Tibial artery (tissue), 4 donors: ENCODE results near the gene CENPB.

ENCODE experiments used
- DNase-seq, 2 donors: peaks; one replicate each; pipeline ENCODE4 v3.0.0-alpha.2; 2019
- H3K27ac ChIP-seq, 2 donors: fragments of 200-600 bp; sonication (generic) in 1 of 2; 1 replicate in 1 of 2; 2 replicates in 1 of 2; pipeline ENCODE4 v1.5.1; 2018 to 2019; ENCODE audit warnings: mild to moderate bottlenecking in 1 of 2
- H3K27me3 ChIP-seq, 2 donors: fragments of 200-600 bp; sonication (generic) in 1 of 2; one replicate each; pipeline versions ENCODE4 v1.5.1 to v1.6.0; 2016 to 2019
- H3K36me3 ChIP-seq, 3 donors: fragments of 200-600 bp; sonication (generic) in 2 of 3; one replicate each; pipeline ENCODE4 v1.5.1; 2016 to 2019; ENCODE audit warnings: mild to moderate bottlenecking in 2 of 3
- H3K4me1 ChIP-seq, 4 donors: fragments of 200-600 bp; sonication (generic) in 2 of 4; 1 replicate in 3 of 4; 2 replicates in 1 of 4; pipeline ENCODE4 v1.5.1; 2016 to 2019
- H3K4me3 ChIP-seq, 2 donors: fragments of 200-600 bp; sonication (generic) in 1 of 2; 1 replicate in 1 of 2; 2 replicates in 1 of 2; pipeline ENCODE4 v1.5.1; 2018 to 2019; ENCODE audit warnings: mild to moderate bottlenecking in 2 of 2
- H3K9me3 ChIP-seq, 3 donors: fragments of 200-600 bp; sonication (generic) in 1 of 3; one replicate each; pipeline ENCODE4 v1.5.1; 2016 to 2019
- intact Hi-C: fragments of 100-400 bp; cut with DNase I; formaldehyde crosslinking; loops from one replicate; pipeline ENCODE4 v1.15.0; 2023; ENCODE audit warnings: low total_unique reads
- TF ChIP-seq, protein P1 (sequence below), 2 experiments: fragments of 200-600 bp in 1 of 2; fragments of 450-650 bp in 1 of 2; IDR thresholded peaks; one replicate each; pipeline ENCODE4 v1.5.1; 2017 to 2019; ENCODE audit warnings: antibody characterized with exemption in 2 of 2, mild to moderate bottlenecking in 1 of 2, moderate library complexity in 1 of 2

CENPB gene

DNA sequence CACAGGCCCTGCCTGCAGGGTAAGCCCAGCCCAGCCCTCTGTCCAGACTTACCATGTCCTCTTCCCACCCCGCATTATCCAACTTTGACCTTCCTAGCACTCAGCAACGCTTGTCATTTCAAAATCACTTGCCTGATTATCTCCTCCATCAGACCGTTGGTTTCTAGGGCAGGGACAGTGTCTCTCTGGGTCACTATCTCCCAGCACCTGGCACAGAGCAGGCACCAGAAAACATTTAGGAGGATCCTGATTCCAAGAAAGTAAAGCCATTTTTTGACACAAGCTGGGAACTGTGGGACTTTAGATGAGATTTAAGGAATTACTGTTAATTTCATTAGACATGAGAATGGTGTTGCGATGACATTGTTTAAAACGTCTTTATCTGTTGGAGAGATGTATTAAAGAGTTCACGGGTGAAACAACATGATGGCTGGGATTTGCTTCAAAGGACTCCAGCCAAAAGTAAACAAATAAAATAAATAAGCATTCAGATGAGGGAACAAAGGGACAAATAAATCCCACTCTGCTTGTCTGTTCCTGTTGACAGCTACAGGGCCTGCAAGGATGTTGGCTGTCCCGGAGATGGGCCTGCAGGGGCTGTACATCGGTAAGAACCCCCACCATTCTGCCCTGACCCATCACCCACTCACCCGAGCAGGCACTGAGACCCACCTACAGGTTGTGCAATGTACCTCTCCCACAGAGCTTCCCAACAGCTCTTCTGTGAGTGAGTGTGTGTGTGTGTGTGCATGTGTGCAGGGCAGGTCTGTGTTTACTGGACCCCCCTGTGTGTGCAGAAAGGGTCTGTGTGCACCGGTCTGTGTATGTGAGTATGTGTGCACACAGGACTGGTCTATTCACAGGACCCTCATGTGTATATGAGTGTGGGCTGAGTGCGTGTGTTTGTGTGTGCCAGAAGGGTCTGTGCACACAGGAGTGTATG lies 48.2 kb downstream of the CENPB start:
- Histone ChIP-seq H3K27me3 (peaks cover 0 to 5% of the 10 kb centered on the region in 2 donors), H3K4me1 (no peaks in the 10 kb centered on the region), H3K9me3 (no peaks in the 10 kb centered on the region), H3K36me3 (no peaks in the 10 kb centered on the region), H3K27ac (no peak overlapping the region), H3K4me3 (no peak overlapping the region)
- no peak for DNase-seq
- TF ChIP-seq, protein P1, sequence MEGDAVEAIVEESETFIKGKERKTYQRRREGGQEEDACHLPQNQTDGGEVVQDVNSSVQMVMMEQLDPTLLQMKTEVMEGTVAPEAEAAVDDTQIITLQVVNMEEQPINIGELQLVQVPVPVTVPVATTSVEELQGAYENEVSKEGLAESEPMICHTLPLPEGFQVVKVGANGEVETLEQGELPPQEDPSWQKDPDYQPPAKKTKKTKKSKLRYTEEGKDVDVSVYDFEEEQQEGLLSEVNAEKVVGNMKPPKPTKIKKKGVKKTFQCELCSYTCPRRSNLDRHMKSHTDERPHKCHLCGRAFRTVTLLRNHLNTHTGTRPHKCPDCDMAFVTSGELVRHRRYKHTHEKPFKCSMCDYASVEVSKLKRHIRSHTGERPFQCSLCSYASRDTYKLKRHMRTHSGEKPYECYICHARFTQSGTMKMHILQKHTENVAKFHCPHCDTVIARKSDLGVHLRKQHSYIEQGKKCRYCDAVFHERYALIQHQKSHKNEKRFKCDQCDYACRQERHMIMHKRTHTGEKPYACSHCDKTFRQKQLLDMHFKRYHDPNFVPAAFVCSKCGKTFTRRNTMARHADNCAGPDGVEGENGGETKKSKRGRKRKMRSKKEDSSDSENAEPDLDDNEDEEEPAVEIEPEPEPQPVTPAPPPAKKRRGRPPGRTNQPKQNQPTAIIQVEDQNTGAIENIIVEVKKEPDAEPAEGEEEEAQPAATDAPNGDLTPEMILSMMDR (IDR thresholded peaks at IDR 0.05): no peak
- intact Hi-C loops: no loop called here

DNA sequence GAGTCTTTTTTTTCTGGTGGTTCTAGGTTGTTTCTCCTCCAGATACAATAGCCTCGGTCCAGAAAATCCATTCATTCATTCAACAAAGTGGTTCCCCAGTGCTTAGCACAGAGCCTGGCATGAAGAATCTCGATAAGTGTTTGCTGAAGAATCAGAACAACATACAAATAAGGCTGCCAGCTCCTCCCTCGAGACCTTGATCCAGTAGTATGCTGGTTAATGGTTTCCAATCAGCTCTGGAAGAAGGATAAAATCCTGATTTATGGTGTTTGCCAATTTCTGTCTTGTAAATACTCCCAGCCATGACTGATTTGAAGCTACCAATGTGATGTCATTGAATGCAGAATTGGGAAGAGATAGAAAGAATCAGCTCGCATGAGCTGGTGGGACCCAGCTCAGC lies 50.8 kb downstream of the CENPB start:
- DNase-seq: no peak
- H3K4me1 ChIP-seq: peaks cover 0 to 4% (median 0%) of the 10 kb centered on the region in 4 donors
- no peaks in the 10 kb centered on the region for H3K36me3 ChIP-seq
- no peaks in the 10 kb centered on the region for H3K9me3 ChIP-seq
- TF ChIP-seq, protein P1 (IDR thresholded peaks at IDR 0.05): no peak
- intact Hi-C loops: no loop called here
- H3K4me3 ChIP-seq: no peak overlapping the region
- H3K27ac ChIP-seq: no peak overlapping the region
- H3K27me3 ChIP-seq: peaks cover 0 to 28% of the 10 kb centered on the region in 2 donors

DNA sequence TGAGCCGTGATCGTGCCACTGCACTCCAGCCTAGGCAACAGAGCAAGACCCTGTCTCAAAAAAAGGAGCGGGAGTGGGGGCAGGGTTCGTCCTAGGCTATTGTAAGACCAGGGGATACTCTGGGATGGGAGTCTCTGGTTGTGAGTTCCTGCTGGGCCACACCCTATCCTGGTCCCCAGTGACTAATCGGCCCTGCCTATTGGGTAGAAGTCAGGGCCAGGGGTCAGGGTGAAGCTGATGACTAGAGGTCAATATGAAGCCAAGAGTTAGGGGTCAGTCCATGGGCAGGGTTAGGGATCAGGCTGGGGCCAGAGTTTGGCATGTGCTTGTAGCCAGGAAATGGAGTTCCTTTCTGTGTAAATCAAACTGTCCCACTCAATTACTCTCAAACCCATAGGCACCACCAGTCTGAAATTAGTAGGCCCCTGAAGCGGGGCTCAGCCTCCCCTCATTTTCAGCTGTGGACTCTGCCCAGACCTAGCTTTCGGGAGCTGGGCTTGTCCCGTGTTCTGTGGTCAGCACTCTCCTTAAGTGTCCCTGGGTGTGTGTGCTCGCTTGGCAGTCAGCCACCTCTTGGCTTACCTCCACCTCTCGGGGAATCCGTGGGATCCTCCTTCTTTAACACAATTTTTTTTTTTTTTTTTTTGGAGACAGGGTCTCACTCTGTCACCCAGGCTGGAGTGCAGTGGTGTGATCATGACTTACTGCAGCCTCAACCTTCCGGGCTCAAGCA lies 52.3 kb downstream of the CENPB start:
- Histone ChIP-seq H3K9me3 (no peaks in the 10 kb centered on the region), H3K27me3 (peaks cover 0 to 41% of the 10 kb centered on the region in 2 donors), H3K27ac (no peak overlapping the region), H3K4me1 (peaks cover 0 to 4% (median 0%) of the 10 kb centered on the region in 4 donors), H3K36me3 (no peaks in the 10 kb centered on the region), H3K4me3 (no peak overlapping the region)
- DNase-seq: no peak
- intact Hi-C loops: no loop called here
- TF ChIP-seq, protein P1 (IDR thresholded peaks at IDR 0.05): no peak
